WERI-Rb-1 (cell line): Measurements from ENCODE around the gene BRCC3.

Experiments
- DNase-seq: peaks from one replicate; pipeline ENCODE4 v3.0.0-alpha.2; 2020
- H3K27ac ChIP-seq: fragments of 250-450 bp; sonication (Bioruptor Pico); 2 replicates; pipeline ENCODE4 v1.5.1; 2020; ENCODE audit warnings: mild to moderate bottlenecking, moderate library complexity
- H3K27me3 ChIP-seq: fragments of 250-450 bp; sonication (Bioruptor Pico); 2 replicates; pipeline ENCODE4 v1.5.1; 2021; ENCODE audit warnings: mild to moderate bottlenecking, low read depth, moderate library complexity; ENCODE audit not compliant: insufficient read depth, severe bottlenecking
- H3K36me3 ChIP-seq: fragments of 250-450 bp; sonication (Bioruptor Pico); 2 replicates; pipeline ENCODE4 v1.5.1; 2020; ENCODE audit warnings: mild to moderate bottlenecking, moderate library complexity
- H3K4me3 ChIP-seq: 2 replicates; pipeline ENCODE4 v1.5.1; 2011; ENCODE audit warnings: low read depth, mild to moderate bottlenecking, control low read depth, low read length
- H3K9me3 ChIP-seq: fragments of 250-450 bp; sonication (Bioruptor Pico); 2 replicates; pipeline ENCODE4 v1.5.1; 2021; ENCODE audit warnings: mild to moderate bottlenecking, moderate library complexity; ENCODE audit not compliant: severe bottlenecking
- TF ChIP-seq, protein P1 (sequence below): IDR thresholded peaks from 2 replicates; pipeline ENCODE4 v1.5.1; 2011; ENCODE audit warnings: low read depth, mild to moderate bottlenecking, control low read depth, inconsistent platforms, low read length

BRCC3 gene

DNA sequence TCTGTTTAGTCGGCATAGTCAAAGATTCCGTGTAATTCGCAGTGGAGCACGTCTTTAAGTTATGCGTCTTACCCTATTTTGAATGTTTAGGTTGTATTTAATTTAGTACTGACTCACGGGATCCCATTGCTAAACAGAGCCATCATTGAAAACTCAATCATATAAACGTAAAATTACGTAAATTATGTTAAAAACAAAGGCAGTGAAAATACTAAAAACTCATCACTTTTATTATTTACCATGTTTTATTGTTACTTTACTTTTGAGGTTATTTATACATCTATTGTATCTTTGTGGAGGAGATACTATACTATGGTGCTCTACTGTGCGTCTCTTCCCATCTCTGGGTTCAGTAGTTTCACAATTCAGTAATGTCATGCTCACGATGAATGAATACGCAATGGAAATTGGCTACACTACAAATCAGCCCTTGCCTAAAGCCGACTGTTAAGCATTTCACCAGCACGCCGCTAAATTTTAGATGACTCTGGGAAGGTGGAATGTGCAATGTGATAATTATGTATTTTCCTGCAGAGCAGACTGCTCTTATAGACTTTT is 43.7 kb upstream of the BRCC3 start:
- TF ChIP-seq, protein P1, sequence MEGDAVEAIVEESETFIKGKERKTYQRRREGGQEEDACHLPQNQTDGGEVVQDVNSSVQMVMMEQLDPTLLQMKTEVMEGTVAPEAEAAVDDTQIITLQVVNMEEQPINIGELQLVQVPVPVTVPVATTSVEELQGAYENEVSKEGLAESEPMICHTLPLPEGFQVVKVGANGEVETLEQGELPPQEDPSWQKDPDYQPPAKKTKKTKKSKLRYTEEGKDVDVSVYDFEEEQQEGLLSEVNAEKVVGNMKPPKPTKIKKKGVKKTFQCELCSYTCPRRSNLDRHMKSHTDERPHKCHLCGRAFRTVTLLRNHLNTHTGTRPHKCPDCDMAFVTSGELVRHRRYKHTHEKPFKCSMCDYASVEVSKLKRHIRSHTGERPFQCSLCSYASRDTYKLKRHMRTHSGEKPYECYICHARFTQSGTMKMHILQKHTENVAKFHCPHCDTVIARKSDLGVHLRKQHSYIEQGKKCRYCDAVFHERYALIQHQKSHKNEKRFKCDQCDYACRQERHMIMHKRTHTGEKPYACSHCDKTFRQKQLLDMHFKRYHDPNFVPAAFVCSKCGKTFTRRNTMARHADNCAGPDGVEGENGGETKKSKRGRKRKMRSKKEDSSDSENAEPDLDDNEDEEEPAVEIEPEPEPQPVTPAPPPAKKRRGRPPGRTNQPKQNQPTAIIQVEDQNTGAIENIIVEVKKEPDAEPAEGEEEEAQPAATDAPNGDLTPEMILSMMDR: no peak
- DNase-seq: no peak

GRCh38 chrX:155028129-155028528 is 43.2 kb upstream of the BRCC3 start:
- Histone ChIP-seq H3K9me3 (no peaks in the 10 kb centered on the region), H3K4me3 (peak overlapping the region; percentile 98), H3K36me3 (no peaks in the 10 kb centered on the region), H3K27me3 (no peaks in the 10 kb centered on the region), H3K27ac (peak overlapping the region; percentile 97)
- DNase-seq: no peak
- TF ChIP-seq, protein P1: no peak

More for the DNA sequence above, 43.7 kb upstream of the BRCC3 start:
- Histone ChIP-seq H3K4me3 (peak overlapping the region; percentile 98), H3K9me3 (no peaks in the 10 kb centered on the region), H3K36me3 (no peaks in the 10 kb centered on the region), H3K27me3 (no peaks in the 10 kb centered on the region), H3K27ac (peak overlapping the region; percentile 97)

DNA sequence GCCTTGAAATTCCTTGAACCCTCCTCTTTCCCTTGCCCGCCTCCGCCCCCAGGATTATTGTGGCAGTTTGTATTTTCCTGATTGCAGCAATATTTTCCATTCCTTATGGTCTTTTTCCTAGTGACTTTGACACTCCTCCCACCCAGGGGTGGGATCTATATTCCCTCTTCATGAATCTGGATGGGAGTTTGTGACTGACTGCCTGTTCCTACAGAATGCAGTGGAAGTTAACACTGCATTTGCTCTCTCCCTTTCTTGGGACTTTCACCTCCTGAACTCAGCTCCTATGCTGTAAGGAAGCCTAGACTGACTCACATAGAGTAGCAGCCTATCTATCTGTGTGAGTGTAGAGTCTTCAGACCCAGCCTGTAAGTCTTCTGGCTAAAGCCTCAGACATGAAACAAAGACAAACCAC is 42.4 kb upstream of the BRCC3 start:
- Histone ChIP-seq H3K27ac (no peak overlapping the region), H3K36me3 (no peaks in the 10 kb centered on the region; the same call in 1 of the 2 replicates), H3K4me3 (no peak overlapping the region), H3K27me3 (no peaks in the 10 kb centered on the region), H3K9me3 (no peaks in the 10 kb centered on the region)
- TF ChIP-seq, protein P1: no peak
- no peak for DNase-seq

- TF ChIP-seq, protein P1: no peak
- Histone ChIP-seq H3K9me3 (peaks cover 7% of the 10 kb centered on the region), H3K36me3 (peaks cover 21% of the 10 kb centered on the region), H3K27me3 (no peaks in the 10 kb centered on the region), H3K4me3 (no peak overlapping the region), H3K27ac (no peak overlapping the region)
- DNase-seq: no peak
Measured at GRCh38 chrX:155031657-155032056, 39.7 kb upstream of the BRCC3 start.

DNA sequence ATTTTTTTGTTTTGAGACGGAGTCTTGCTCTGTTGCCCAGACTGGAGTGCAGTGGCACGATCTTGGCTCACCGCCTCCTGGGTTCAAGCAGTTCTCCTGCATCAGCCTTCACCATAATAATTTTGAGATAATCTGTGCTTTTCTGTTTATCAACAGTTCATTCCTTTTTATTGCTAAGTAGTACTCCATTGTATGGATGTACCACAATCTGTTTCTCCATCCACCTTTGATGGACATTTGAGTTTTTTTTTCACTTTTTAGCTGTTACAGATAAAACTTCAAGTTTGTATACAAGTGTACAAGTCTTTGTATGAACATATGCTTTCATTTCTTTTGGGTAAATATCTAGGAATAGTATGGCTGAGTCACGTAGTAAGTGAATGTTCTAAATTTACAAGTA is 35.6 kb upstream of the BRCC3 start:
- Histone ChIP-seq H3K36me3 (peaks cover 24% of the 10 kb centered on the region), H3K4me3 (no peak overlapping the region), H3K27ac (no peak overlapping the region), H3K9me3 (peaks cover 7% of the 10 kb centered on the region), H3K27me3 (no peaks in the 10 kb centered on the region)
- TF ChIP-seq, protein P1: no peak
- DNase-seq: no peak
